ENCODE results near the gene TMEM161B.

The TMEM161B gene

GRCh38 chr5:88251048-88251711 is 17.5 kb downstream of the TMEM161B start:
- no peak overlapping the region for H2BK120ac ChIP-seq (ENCODE audit: low read depth, low read length)
- H3K4me1 ChIP-seq (ENCODE audit: control insufficient read depth in 2 of 2, insufficient read depth in 1 of 2, low read depth in 1 of 2, low read length in 2 of 2): peaks cover 0 to 2% of the 10 kb centered on the region in 2 donors
- H2AK5ac ChIP-seq (ENCODE audit: low read depth, low read length): no peak overlapping the region
- H3K9me3 ChIP-seq (replicated peaks in 1 of 2; ENCODE audit: control insufficient read depth in 2 of 2, insufficient read depth in 1 of 2, low read depth in 1 of 2, low read length in 2 of 2): no peaks in the 10 kb centered on the region
- no peak overlapping the region for H2BK12ac ChIP-seq (ENCODE audit: low read length)
- no peak overlapping the region for H3K18ac ChIP-seq (ENCODE audit: low read length)
- no peak overlapping the region for H3K4me3 ChIP-seq (ENCODE audit: low read length in 2 of 2)
- no peak overlapping the region for H3K23ac ChIP-seq (ENCODE audit: low read depth, low read length, poor library complexity)
- H3K27me3 ChIP-seq (ENCODE audit: control insufficient read depth in 3 of 3, insufficient read depth in 3 of 3, low read depth in 1 of 3, low read length in 3 of 3): no peaks in the 10 kb centered on the region
- no peak overlapping the region for H3K14ac ChIP-seq (ENCODE audit: low read length)
- H4K8ac ChIP-seq (ENCODE audit: low read depth, low read length): no peak overlapping the region
- no peak overlapping the region for H4K91ac ChIP-seq (ENCODE audit: low read depth, low read length, poor library complexity)
- peaks cover 3% of the 10 kb centered on the region for H3K79me1 ChIP-seq (ENCODE audit: low read depth, low read length)
- no peak overlapping the region for H2BK5ac ChIP-seq (ENCODE audit: low read length)
- no peak overlapping the region for H2AFZ ChIP-seq (ENCODE audit: low read length)
- H3K36me3 ChIP-seq (replicated peaks in 1 of 2; ENCODE audit: control insufficient read depth in 2 of 2, insufficient read depth in 2 of 2, low read length in 2 of 2): no peaks in the 10 kb centered on the region
- no peak overlapping the region for H3K9ac ChIP-seq (ENCODE audit: low read depth, low read length, poor library complexity)
- no peak overlapping the region for H3K27ac ChIP-seq (replicated peaks; ENCODE audit: low read length)
- no CpG with 5 or more reads among the region's 2 CpGs for WGBS, 2 donors (ENCODE audit: extremely low coverage in 2 of 2, insufficient read length in 2 of 2, insufficient replicate concordance in 1 of 2)
- no peak overlapping the region for H3K4ac ChIP-seq (ENCODE audit: low read length)
- H2BK15ac ChIP-seq (ENCODE audit: low read length): no peak overlapping the region
- no peak for DNase-seq (ENCODE audit: low spot score)
- H3K4me2 ChIP-seq (ENCODE audit: insufficient read depth, low read length, poor library complexity, severe bottlenecking): no peak overlapping the region

GRCh38 chr5:88250010-88250409 is 18.6 kb downstream of the TMEM161B start:
- no peak overlapping the region for H3K9ac ChIP-seq (ENCODE audit: low read depth, low read length, poor library complexity)
- no peak overlapping the region for H2AFZ ChIP-seq (ENCODE audit: low read length)
- H2BK5ac ChIP-seq (ENCODE audit: low read length): no peak overlapping the region
- H3K14ac ChIP-seq (ENCODE audit: low read length): no peak overlapping the region
- no peak overlapping the region for H2BK15ac ChIP-seq (ENCODE audit: low read length)
- no peak overlapping the region for H2BK12ac ChIP-seq (ENCODE audit: low read length)
- WGBS, 2 donors (ENCODE audit: extremely low coverage in 2 of 2, insufficient read length in 2 of 2, insufficient replicate concordance in 1 of 2): no CpG with 5 or more reads among the region's 2 CpGs
- no peak overlapping the region for H4K8ac ChIP-seq (ENCODE audit: low read depth, low read length)
- no peak overlapping the region for H2BK120ac ChIP-seq (ENCODE audit: low read depth, low read length)
- H3K18ac ChIP-seq (ENCODE audit: low read length): no peak overlapping the region
- DNase-seq (ENCODE audit: low spot score): no peak
- no peak overlapping the region for H3K4me2 ChIP-seq (ENCODE audit: insufficient read depth, low read length, poor library complexity, severe bottlenecking)
- H3K23ac ChIP-seq (ENCODE audit: low read depth, low read length, poor library complexity): no peak overlapping the region
- H3K9me3 ChIP-seq (replicated peaks in 1 of 2; ENCODE audit: control insufficient read depth in 2 of 2, insufficient read depth in 1 of 2, low read depth in 1 of 2, low read length in 2 of 2): no peaks in the 10 kb centered on the region
- H3K4me1 ChIP-seq (ENCODE audit: control insufficient read depth in 2 of 2, insufficient read depth in 1 of 2, low read depth in 1 of 2, low read length in 2 of 2): peaks cover 0 to 2% of the 10 kb centered on the region in 2 donors
- no peaks in the 10 kb centered on the region for H3K27me3 ChIP-seq (ENCODE audit: control insufficient read depth in 3 of 3, insufficient read depth in 3 of 3, low read depth in 1 of 3, low read length in 3 of 3)
- H3K36me3 ChIP-seq (replicated peaks in 1 of 2; ENCODE audit: control insufficient read depth in 2 of 2, insufficient read depth in 2 of 2, low read length in 2 of 2): no peaks in the 10 kb centered on the region
- peaks cover 3% of the 10 kb centered on the region for H3K79me1 ChIP-seq (ENCODE audit: low read depth, low read length)
- no peak overlapping the region for H3K4ac ChIP-seq (ENCODE audit: low read length)
- H2AK5ac ChIP-seq (ENCODE audit: low read depth, low read length): no peak overlapping the region
- no peak overlapping the region for H3K27ac ChIP-seq (replicated peaks; ENCODE audit: low read length)
- H4K91ac ChIP-seq (ENCODE audit: low read depth, low read length, poor library complexity): no peak overlapping the region
- H3K4me3 ChIP-seq (ENCODE audit: low read length in 2 of 2): no peak overlapping the region

- Histone ChIP-seq H2AK5ac (ENCODE audit: low read depth, low read length) (no peak overlapping the region), H2BK15ac (ENCODE audit: low read length) (no peak overlapping the region), H3K27ac (replicated peaks; ENCODE audit: low read length) (no peak overlapping the region), H2BK12ac (ENCODE audit: low read length) (no peak overlapping the region), H3K4me3 (ENCODE audit: low read length in 2 of 2) (no peak overlapping the region), H3K14ac (ENCODE audit: low read length) (no peak overlapping the region), H3K27me3 (ENCODE audit: control insufficient read depth in 3 of 3, insufficient read depth in 3 of 3, low read depth in 1 of 3, low read length in 3 of 3) (no peaks in the 10 kb centered on the region), H3K9ac (ENCODE audit: low read depth, low read length, poor library complexity) (no peak overlapping the region), H4K91ac (ENCODE audit: low read depth, low read length, poor library complexity) (no peak overlapping the region), H3K36me3 (replicated peaks in 1 of 2; ENCODE audit: control insufficient read depth in 2 of 2, insufficient read depth in 2 of 2, low read length in 2 of 2) (no peaks in the 10 kb centered on the region), H3K4me2 (ENCODE audit: insufficient read depth, low read length, poor library complexity, severe bottlenecking) (no peak overlapping the region), H4K8ac (ENCODE audit: low read depth, low read length) (no peak overlapping the region), H2BK120ac (ENCODE audit: low read depth, low read length) (no peak overlapping the region), H3K4me1 (ENCODE audit: control insufficient read depth in 2 of 2, insufficient read depth in 1 of 2, low read depth in 1 of 2, low read length in 2 of 2) (peaks cover 0 to 2% of the 10 kb centered on the region in 2 donors), H3K9me3 (replicated peaks in 1 of 2; ENCODE audit: control insufficient read depth in 2 of 2, insufficient read depth in 1 of 2, low read depth in 1 of 2, low read length in 2 of 2) (no peaks in the 10 kb centered on the region), H3K23ac (ENCODE audit: low read depth, low read length, poor library complexity) (no peak overlapping the region), H2BK5ac (ENCODE audit: low read length) (no peak overlapping the region), H3K4ac (ENCODE audit: low read length) (no peak overlapping the region), H2AFZ (ENCODE audit: low read length) (no peak overlapping the region), H3K18ac (ENCODE audit: low read length) (no peak overlapping the region), H3K79me1 (ENCODE audit: low read depth, low read length) (peaks cover 3% of the 10 kb centered on the region)
- DNase-seq (ENCODE audit: low spot score): no peak
- no CpG with 5 or more reads among the region's 2 CpGs for WGBS, 2 donors (ENCODE audit: extremely low coverage in 2 of 2, insufficient read length in 2 of 2, insufficient replicate concordance in 1 of 2)
Observed at GRCh38 chr5:88248743-88249540, 19.7 kb downstream of the TMEM161B start.

- DNase-seq (ENCODE audit: low spot score): no peak
- H2BK5ac ChIP-seq (ENCODE audit: low read length): no peak overlapping the region
- H3K4me2 ChIP-seq (ENCODE audit: insufficient read depth, low read length, poor library complexity, severe bottlenecking): no peak overlapping the region
- WGBS, 2 donors (ENCODE audit: extremely low coverage in 2 of 2, insufficient read length in 2 of 2, insufficient replicate concordance in 1 of 2): no CpG with 5 or more reads among the region's 3 CpGs
- no peak overlapping the region for H3K14ac ChIP-seq (ENCODE audit: low read length)
- no peak overlapping the region for H3K9ac ChIP-seq (ENCODE audit: low read depth, low read length, poor library complexity)
- no peak overlapping the region for H4K8ac ChIP-seq (ENCODE audit: low read depth, low read length)
- H3K79me1 ChIP-seq (ENCODE audit: low read depth, low read length): peaks cover 4% of the 10 kb centered on the region
- no peaks in the 10 kb centered on the region for H3K36me3 ChIP-seq (replicated peaks in 1 of 2; ENCODE audit: control insufficient read depth in 2 of 2, insufficient read depth in 2 of 2, low read length in 2 of 2)
- H2BK120ac ChIP-seq (ENCODE audit: low read depth, low read length): no peak overlapping the region
- no peak overlapping the region for H2BK15ac ChIP-seq (ENCODE audit: low read length)
- H4K91ac ChIP-seq (ENCODE audit: low read depth, low read length, poor library complexity): no peak overlapping the region
- H3K4me3 ChIP-seq (ENCODE audit: low read length in 2 of 2): no peak overlapping the region
- no peak overlapping the region for H3K23ac ChIP-seq (ENCODE audit: low read depth, low read length, poor library complexity)
- H3K4ac ChIP-seq (ENCODE audit: low read length): no peak overlapping the region
- no peak overlapping the region for H3K18ac ChIP-seq (ENCODE audit: low read length)
- no peak overlapping the region for H3K27ac ChIP-seq (replicated peaks; ENCODE audit: low read length)
- peaks cover 0 to 2% of the 10 kb centered on the region in 2 donors for H3K4me1 ChIP-seq (ENCODE audit: control insufficient read depth in 2 of 2, insufficient read depth in 1 of 2, low read depth in 1 of 2, low read length in 2 of 2)
- H2AFZ ChIP-seq (ENCODE audit: low read length): no peak overlapping the region
- no peak overlapping the region for H2BK12ac ChIP-seq (ENCODE audit: low read length)
- H3K9me3 ChIP-seq (replicated peaks in 1 of 2; ENCODE audit: control insufficient read depth in 2 of 2, insufficient read depth in 1 of 2, low read depth in 1 of 2, low read length in 2 of 2): no peaks in the 10 kb centered on the region
- H3K27me3 ChIP-seq (ENCODE audit: control insufficient read depth in 3 of 3, insufficient read depth in 3 of 3, low read depth in 1 of 3, low read length in 3 of 3): no peaks in the 10 kb centered on the region
- no peak overlapping the region for H2AK5ac ChIP-seq (ENCODE audit: low read depth, low read length)
Observed at GRCh38 chr5:88248094-88248493, 20.6 kb downstream of the TMEM161B start.
